GM21360 (cell line): Measurements from ENCODE around the gene DLL3.

Experiments
- ATAC-seq: cut with Tn5 transposase; IDR thresholded peaks from one replicate; pipeline ENCODE4 v1.9.1; 2021; ENCODE audit warnings: mild to moderate bottlenecking, moderate library complexity; ENCODE audit not compliant: unreplicated experiment

The DLL3 gene

GRCh38 chr19:39515551-39516191 is 16.9 kb downstream of the DLL3 start:
- no peak for ATAC-seq

- ATAC-seq: no peak
These were observed 17.5 kb downstream of the DLL3 start for GRCh38 chr19:39516270-39516669.

GRCh38 chr19:39517432-39517831 is 18.7 kb downstream of the DLL3 start:
- ATAC-seq: no peak

- no peak for ATAC-seq
These were observed 19.7 kb downstream of the DLL3 start for GRCh38 chr19:39518458-39518857.

- no peak for ATAC-seq
These were observed 20.2 kb downstream of the DLL3 start for GRCh38 chr19:39518975-39519374.

GRCh38 chr19:39520541-39521484 is 22.1 kb downstream of the DLL3 start:
- no peak for ATAC-seq

GRCh38 chr19:39524495-39524894 is 25.7 kb downstream of the DLL3 start:
- ATAC-seq: no peak

- no peak for ATAC-seq
These were observed 26.5 kb downstream of the DLL3 start for GRCh38 chr19:39525205-39525604.

GRCh38 chr19:39531834-39532232 is 33.1 kb downstream of the DLL3 start:
- no peak for ATAC-seq

- ATAC-seq: peak; percentile 81
These were observed 33.7 kb downstream of the DLL3 start, which contains the start of gene EID2B for GRCh38 chr19:39532233-39533002. Gene EID2B (minus strand): TSS chr19:39532852. CDS start chr19:39532802, 50 bp downstream.

GRCh38 chr19:39533003-39533512 is 34.3 kb downstream of the DLL3 start:
- ATAC-seq: no peak

GRCh38 chr19:39533791-39534190 is 35.0 kb downstream of the DLL3 start:
- ATAC-seq: no peak

GRCh38 chr19:39539165-39539517 is 40.4 kb downstream of the DLL3 start:
- no peak for ATAC-seq

- peak; percentile 77 for ATAC-seq
These were observed 41.0 kb downstream of the DLL3 start, which contains the start of gene EID2 for GRCh38 chr19:39539518-39540332. Gene EID2 (minus strand): TSS chr19:39540161. CDS start chr19:39540079, 82 bp downstream.

GRCh38 chr19:39540333-39540673 is 41.6 kb downstream of the DLL3 start:
- ATAC-seq: no peak

GRCh38 chr19:39542206-39542605 is 43.5 kb downstream of the DLL3 start:
- ATAC-seq: no peak

- ATAC-seq: no peak
These were observed 44.7 kb downstream of the DLL3 start for GRCh38 chr19:39543477-39543857.

- no peak for ATAC-seq
These were observed 45.6 kb downstream of the DLL3 start for GRCh38 chr19:39544226-39544903.

- ATAC-seq: no peak
These were observed 46.2 kb downstream of the DLL3 start for GRCh38 chr19:39544911-39545310.

- no peak for ATAC-seq
These were observed 47.9 kb downstream of the DLL3 start for GRCh38 chr19:39546599-39546998.
